ENCODE data around the gene SPAG16.
A peak's percentile ranks its signal among the peaks of the same experiment; 100 is the strongest.

The SPAG16 gene

GRCh38 chr2:213284105-213285090 lies at the start of gene SPAG16:
SPAG16 (plus strand) TSS chr2:213284464.
- DNase-seq: peak; percentile 99

GRCh38 chr2:213234641-213235040 lies 49.6 kb upstream of the SPAG16 start:
- no peak for DNase-seq

- DNase-seq: no peak
Measured at GRCh38 chr2:213235741-213236140, 48.5 kb upstream of the SPAG16 start.

GRCh38 chr2:213237251-213237650 lies 47.0 kb upstream of the SPAG16 start:
- no peak for DNase-seq

GRCh38 chr2:213237787-213238186 lies 46.5 kb upstream of the SPAG16 start:
- DNase-seq: no peak

- DNase-seq: peak; percentile 62
Measured at GRCh38 chr2:213238753-213239495, 45.3 kb upstream of the SPAG16 start.

- DNase-seq: no peak
Measured at GRCh38 chr2:213241817-213242216, 42.4 kb upstream of the SPAG16 start.

- no peak for DNase-seq
Measured at GRCh38 chr2:213242653-213243052, 41.6 kb upstream of the SPAG16 start.

GRCh38 chr2:213243189-213244044 lies 40.8 kb upstream of the SPAG16 start:
- DNase-seq: no peak

GRCh38 chr2:213246497-213247281 lies 37.6 kb upstream of the SPAG16 start:
- peak; percentile 63 for DNase-seq

GRCh38 chr2:213247566-213247965 lies 36.7 kb upstream of the SPAG16 start:
- DNase-seq: no peak

- DNase-seq: no peak
Measured at GRCh38 chr2:213248637-213249036, 35.6 kb upstream of the SPAG16 start.

GRCh38 chr2:213249502-213249901 lies 34.8 kb upstream of the SPAG16 start:
- DNase-seq: no peak

GRCh38 chr2:213251618-213252017 lies 32.6 kb upstream of the SPAG16 start:
- peak; percentile 94 for DNase-seq

- DNase-seq: no peak
Measured at GRCh38 chr2:213252206-213252605, 32.1 kb upstream of the SPAG16 start.

GRCh38 chr2:213253162-213253561 lies 31.1 kb upstream of the SPAG16 start:
- no peak for DNase-seq

GRCh38 chr2:213259266-213259665 lies 25.0 kb upstream of the SPAG16 start:
- DNase-seq: no peak

GRCh38 chr2:213261237-213261636 lies 23.0 kb upstream of the SPAG16 start:
- no peak for DNase-seq

GRCh38 chr2:213261715-213262114 lies 22.5 kb upstream of the SPAG16 start:
- no peak for DNase-seq

GRCh38 chr2:213265679-213266078 lies 18.6 kb upstream of the SPAG16 start:
- no peak for DNase-seq

- DNase-seq: no peak
Measured at GRCh38 chr2:213266421-213266820, 17.8 kb upstream of the SPAG16 start.

- no peak for DNase-seq
Measured at GRCh38 chr2:213271947-213272346, 12.3 kb upstream of the SPAG16 start.

All from eye (tissue), 1 donor.